GM18858 (cell line): Measurements from ENCODE around the gene ZNF148.
"Not testable (repeated sequence)": the region's sequence is repeated elsewhere in the genome, so short reads cannot be mapped to it uniquely, and the experiment has no call there.

Experiments used
- ATAC-seq: cut with Tn5 transposase; IDR thresholded peaks from one replicate; pipeline ENCODE4 v1.9.1; 2021; ENCODE audit not compliant: unreplicated experiment

Gene ZNF148

GRCh38 chr3:125374996-125375941, at the start of gene ZNF148:
TSS of gene ZNF148 (minus strand) at chr3:125375325. CDS start at chr3:125313640, 61,685 bp downstream.
- ATAC-seq, result peak; percentile 61

GRCh38 chr3:125418306-125418705, 43.2 kb upstream of the ZNF148 start:
- no peak for ATAC-seq

GRCh38 chr3:125416235-125416634, 41.1 kb upstream of the ZNF148 start:
- ATAC-seq, result no peak

- ATAC-seq, result no peak
Observed at GRCh38 chr3:125414669-125415068, 39.5 kb upstream of the ZNF148 start.

GRCh38 chr3:125410922-125411321, 35.8 kb upstream of the ZNF148 start:
- ATAC-seq, result no peak

- ATAC-seq, result no peak
Observed at GRCh38 chr3:125406070-125406469, 30.9 kb upstream of the ZNF148 start.

- ATAC-seq, result not testable (repeated sequence)
Observed at GRCh38 chr3:125405515-125405914, 30.4 kb upstream of the ZNF148 start.

- ATAC-seq, result no peak
Observed at GRCh38 chr3:125403789-125404188, 28.7 kb upstream of the ZNF148 start.

GRCh38 chr3:125402639-125403038, 27.5 kb upstream of the ZNF148 start:
- no peak for ATAC-seq

- no peak for ATAC-seq
Observed at GRCh38 chr3:125401402-125401801, 26.3 kb upstream of the ZNF148 start.

- ATAC-seq, result no peak
Observed at GRCh38 chr3:125398952-125399351, 23.8 kb upstream of the ZNF148 start.

- no peak for ATAC-seq
Observed at GRCh38 chr3:125395091-125395490, 20.0 kb upstream of the ZNF148 start.

- no peak for ATAC-seq
Observed at GRCh38 chr3:125394406-125394805, 19.3 kb upstream of the ZNF148 start.

GRCh38 chr3:125389282-125389681, 14.2 kb upstream of the ZNF148 start:
- no peak for ATAC-seq

- ATAC-seq, result not testable (repeated sequence)
Observed at GRCh38 chr3:125388369-125388768, 13.2 kb upstream of the ZNF148 start.

GRCh38 chr3:125386811-125387210, 11.7 kb upstream of the ZNF148 start:
- no peak for ATAC-seq

- ATAC-seq, result no peak
Observed at GRCh38 chr3:125383744-125384143, 8.6 kb upstream of the ZNF148 start.

GRCh38 chr3:125382298-125382697, 7.2 kb upstream of the ZNF148 start:
- no peak for ATAC-seq

GRCh38 chr3:125381743-125382142, 6.6 kb upstream of the ZNF148 start:
- ATAC-seq, result no peak

GRCh38 chr3:125381314-125381713, 6.2 kb upstream of the ZNF148 start:
- no peak for ATAC-seq

GRCh38 chr3:125379483-125379882, 4.4 kb upstream of the ZNF148 start:
- no peak for ATAC-seq

GRCh38 chr3:125378762-125379161, 3.6 kb upstream of the ZNF148 start:
- no peak for ATAC-seq
